Retinal pigment epithelial cell (primary cell): Measurements from ENCODE around the gene COMMD7.

Source experiments
- DNase-seq: peaks from one replicate; pipeline ENCODE4 v3.0.0-alpha.2; 2010; ENCODE audit warnings: low read depth
- H3K4me3 ChIP-seq: 2 replicates; pipeline ENCODE4 v1.5.1; 2011; ENCODE audit warnings: mild to moderate bottlenecking, low read length, control low read depth, moderate library complexity
- TF ChIP-seq, protein P1 (sequence below): conservative IDR thresholded peaks from 2 replicates; pipeline ENCODE4 v1.5.1; 2011; ENCODE audit warnings: low read depth, low read length, control low read depth, inconsistent platforms

Gene COMMD7

DNA sequence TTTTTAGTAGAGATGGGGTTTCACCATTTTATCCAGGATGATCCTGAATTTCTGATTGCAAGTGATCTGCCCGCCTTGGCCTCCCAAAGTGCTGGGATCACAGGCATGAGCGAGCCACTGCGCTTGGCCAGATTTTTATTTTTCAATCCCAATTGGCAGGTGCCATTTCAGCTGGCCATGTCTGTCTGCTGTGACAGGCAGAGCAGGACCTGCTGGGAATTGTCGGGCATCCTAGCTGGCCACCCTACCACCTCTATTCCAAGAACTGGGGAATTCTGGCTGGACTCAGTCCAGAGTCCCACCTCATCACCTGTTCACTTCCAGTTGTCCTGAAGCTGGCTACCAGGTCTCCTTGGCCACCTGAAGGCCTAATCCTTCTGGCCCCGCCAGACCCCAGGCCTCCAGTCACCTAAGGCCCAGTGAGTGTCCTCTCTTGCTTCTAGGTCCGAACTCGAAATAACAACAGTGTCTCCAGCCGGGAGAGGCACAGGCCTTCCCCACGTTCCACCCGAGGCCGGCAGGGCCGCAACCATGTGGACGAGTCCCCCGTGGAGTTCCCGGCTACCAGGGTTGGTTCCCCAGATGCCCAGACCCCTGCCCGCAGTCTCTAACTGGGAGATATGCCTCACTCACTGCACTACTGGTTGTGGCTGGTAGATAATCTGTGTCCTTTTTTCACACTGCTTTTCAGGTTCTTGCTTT, 42.9 kb upstream of the COMMD7 start:
- no peak for DNase-seq
- no peak overlapping the region for H3K4me3 ChIP-seq
- TF ChIP-seq, protein P1, sequence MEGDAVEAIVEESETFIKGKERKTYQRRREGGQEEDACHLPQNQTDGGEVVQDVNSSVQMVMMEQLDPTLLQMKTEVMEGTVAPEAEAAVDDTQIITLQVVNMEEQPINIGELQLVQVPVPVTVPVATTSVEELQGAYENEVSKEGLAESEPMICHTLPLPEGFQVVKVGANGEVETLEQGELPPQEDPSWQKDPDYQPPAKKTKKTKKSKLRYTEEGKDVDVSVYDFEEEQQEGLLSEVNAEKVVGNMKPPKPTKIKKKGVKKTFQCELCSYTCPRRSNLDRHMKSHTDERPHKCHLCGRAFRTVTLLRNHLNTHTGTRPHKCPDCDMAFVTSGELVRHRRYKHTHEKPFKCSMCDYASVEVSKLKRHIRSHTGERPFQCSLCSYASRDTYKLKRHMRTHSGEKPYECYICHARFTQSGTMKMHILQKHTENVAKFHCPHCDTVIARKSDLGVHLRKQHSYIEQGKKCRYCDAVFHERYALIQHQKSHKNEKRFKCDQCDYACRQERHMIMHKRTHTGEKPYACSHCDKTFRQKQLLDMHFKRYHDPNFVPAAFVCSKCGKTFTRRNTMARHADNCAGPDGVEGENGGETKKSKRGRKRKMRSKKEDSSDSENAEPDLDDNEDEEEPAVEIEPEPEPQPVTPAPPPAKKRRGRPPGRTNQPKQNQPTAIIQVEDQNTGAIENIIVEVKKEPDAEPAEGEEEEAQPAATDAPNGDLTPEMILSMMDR: no peak

DNA sequence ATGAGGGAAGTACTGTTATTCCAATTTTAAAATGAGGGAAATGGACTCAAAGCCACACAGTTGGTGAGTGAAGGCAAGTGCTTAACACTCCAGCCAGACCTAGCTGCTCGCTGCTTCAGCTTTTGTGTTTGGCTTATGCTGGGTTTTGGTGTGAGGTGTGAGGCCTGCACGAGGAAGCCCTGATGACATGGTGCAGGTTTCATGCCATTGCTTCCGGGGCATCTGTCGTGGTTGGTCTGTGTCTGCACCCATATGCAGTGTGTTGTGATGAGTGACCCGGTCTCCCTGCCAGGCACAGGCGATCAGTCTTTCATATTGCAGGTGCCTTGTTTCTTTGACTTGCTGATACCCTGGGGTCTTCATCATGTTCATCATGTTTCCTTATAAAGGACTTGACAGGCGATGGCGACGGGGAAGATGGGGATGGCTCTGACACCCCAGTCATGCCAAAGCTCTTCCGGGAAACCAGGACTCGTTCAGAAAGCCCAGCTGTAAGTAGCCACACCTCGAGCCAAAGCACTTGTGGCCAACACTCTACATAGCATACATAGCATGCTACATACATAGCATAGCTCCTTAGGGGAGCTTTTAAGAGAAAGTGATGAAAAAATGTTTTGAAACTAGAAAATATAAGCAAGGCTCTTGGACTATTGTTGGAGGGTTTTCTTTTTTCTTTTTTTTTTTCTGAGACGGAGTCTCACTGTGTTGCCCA, 41.3 kb upstream of the COMMD7 start:
- DNase-seq: no peak

DNA sequence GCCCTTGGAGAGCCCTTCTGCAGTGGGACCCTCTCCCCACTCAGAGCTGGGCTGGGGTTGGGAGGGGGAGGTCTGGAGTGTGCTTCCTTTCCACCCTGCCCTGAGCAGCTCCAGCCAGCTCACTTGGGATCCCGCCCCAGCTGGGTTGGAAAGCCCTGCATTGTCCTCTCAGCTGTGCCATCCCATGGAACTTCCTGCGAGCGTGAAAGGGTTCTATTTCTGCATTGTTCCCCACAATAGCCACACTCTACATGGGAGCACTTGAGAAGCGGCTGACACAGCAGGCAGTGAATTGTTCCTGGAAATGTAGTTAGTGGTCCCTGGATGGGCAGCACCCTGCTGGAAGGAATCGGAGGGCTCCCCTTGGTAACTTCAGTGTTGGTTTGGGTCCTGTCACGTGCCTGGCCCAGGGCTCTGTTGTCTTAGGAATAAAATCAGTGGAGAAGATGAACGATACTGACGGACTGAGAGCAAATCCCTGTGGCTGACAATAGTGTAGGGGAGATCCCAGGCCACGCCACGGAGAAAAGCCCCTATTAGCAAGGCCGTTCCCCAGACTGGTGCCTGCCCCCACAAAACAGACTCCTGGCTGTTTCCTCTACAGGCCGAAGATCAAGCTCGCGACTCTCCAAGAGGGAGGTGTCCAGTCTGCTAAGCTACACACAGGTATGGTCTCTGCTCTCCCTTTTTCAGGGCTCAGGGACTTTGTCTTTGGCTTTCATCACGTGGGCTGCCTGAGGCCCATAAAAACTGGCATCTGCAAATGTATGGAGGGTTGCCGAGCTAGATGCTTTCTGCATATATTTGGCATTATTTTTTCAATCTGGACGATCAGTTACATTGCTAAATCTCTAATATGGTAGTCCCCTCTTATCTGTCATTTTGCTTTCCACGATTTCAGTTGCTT, 37.7 kb upstream of the COMMD7 start:
- no peak overlapping the region for H3K4me3 ChIP-seq
- DNase-seq: no peak
- TF ChIP-seq, protein P1: no peak

More for the DNA sequence above, 41.3 kb upstream of the COMMD7 start:
- TF ChIP-seq, protein P1: no peak
- no peak overlapping the region for H3K4me3 ChIP-seq

DNA sequence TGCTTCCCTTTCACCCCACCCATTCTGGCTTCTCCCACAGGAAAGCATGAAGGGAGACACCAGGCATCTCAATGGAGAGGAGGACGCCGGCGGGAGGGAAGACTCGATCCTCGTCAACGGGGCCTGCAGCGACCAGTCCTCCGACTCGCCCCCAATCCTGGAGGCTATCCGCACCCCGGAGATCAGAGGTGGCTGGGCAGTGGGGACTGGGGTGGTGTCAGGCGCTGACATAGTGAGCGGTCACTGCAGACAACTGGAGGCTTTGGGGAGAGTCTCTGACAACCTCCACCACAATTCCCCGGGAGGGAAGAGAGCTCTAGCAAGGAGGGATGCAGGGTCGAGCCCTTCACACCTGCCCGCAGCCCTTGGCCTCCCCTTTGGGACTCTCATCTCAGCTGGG, 37.0 kb upstream of the COMMD7 start:
- no peak for DNase-seq
- TF ChIP-seq, protein P1: no peak
- no peak overlapping the region for H3K4me3 ChIP-seq

DNA sequence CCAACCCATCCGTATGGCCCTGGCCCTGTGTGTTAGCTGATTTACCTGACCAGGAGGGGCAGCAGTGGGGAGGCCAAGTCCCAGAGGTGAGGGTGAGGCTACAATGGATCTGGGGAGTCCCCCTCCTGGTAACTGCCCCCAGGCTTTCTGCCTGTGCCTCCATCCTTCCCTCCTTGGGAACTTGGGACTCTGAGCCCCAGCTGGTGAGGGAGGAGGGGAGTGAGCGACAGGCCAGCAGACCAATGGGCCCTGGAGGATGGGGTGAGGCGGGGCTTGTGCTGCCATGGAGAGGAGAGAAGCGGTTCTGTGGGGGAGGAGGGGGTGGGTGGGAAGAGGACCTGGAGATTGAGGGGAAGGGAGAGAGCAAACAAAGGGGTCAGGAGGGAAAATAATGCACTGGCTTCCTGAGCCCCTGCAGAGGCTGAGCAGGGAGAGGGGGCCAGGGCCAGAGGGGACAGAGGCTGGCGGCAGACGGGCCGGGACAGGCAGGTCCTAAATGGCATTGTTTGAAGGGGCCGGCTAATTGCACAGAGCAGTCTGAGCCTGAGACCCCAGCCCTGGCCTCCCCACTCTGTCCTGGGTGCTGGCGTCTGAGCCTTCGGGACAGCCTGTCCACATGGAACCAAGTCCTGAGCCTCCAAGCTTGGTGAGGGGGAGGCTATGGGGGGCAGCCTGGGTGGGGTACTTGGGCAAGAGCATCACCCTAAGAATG, 36.4 kb upstream of the COMMD7 start:
- TF ChIP-seq, protein P1: peak; percentile 3
- H3K4me3 ChIP-seq: no peak overlapping the region
- no peak for DNase-seq

- no peak for DNase-seq
- H3K4me3 ChIP-seq: no peak overlapping the region
- TF ChIP-seq, protein P1: no peak
Observed at GRCh38 chr20:32777177-32777956, 34.1 kb upstream of the COMMD7 start.
